HG03575 (cell line): ENCODE results near the gene FCSK.

Experiments used
- ATAC-seq: cut with Tn5 transposase; IDR thresholded peaks from one replicate; pipeline ENCODE4 v1.9.1; 2021; ENCODE audit not compliant: unreplicated experiment, insufficient number of reproducible peaks, low FRiP score; ENCODE audit errors: extremely low read depth

FCSK gene

GRCh38 chr16:70473446-70474319 is 19.3 kb downstream of the FCSK start:
- ATAC-seq: no peak

- ATAC-seq: no peak
Measured at GRCh38 chr16:70474320-70475053, 20.1 kb downstream of the FCSK start.

GRCh38 chr16:70475054-70475871 is 20.9 kb downstream of the FCSK start:
- ATAC-seq: no peak

- ATAC-seq: peak; percentile 83
Measured at GRCh38 chr16:70476272-70477020, 22.1 kb downstream of the FCSK start.

- ATAC-seq: no peak
Measured at GRCh38 chr16:70478169-70478568, 23.8 kb downstream of the FCSK start.

GRCh38 chr16:70478912-70479341 is 24.5 kb downstream of the FCSK start:
- ATAC-seq: no peak

GRCh38 chr16:70480127-70481105 is 26.0 kb downstream of the FCSK start:
- ATAC-seq: no peak

GRCh38 chr16:70481929-70482536 is 27.6 kb downstream of the FCSK start:
- ATAC-seq: no peak

GRCh38 chr16:70482624-70483023 is 28.2 kb downstream of the FCSK start:
- no peak for ATAC-seq

- no peak for ATAC-seq
Measured at GRCh38 chr16:70483426-70483825, 29.0 kb downstream of the FCSK start.

- ATAC-seq: no peak
Measured at GRCh38 chr16:70484867-70485266, 30.5 kb downstream of the FCSK start.

GRCh38 chr16:70490261-70490660 is 35.9 kb downstream of the FCSK start:
- no peak for ATAC-seq

GRCh38 chr16:70493802-70494201 is 39.4 kb downstream of the FCSK start:
- ATAC-seq: no peak

GRCh38 chr16:70494202-70494770 is 39.9 kb downstream of the FCSK start:
- ATAC-seq: no peak

GRCh38 chr16:70494777-70495176 is 40.4 kb downstream of the FCSK start:
- ATAC-seq: no peak

- no peak for ATAC-seq
Measured at GRCh38 chr16:70495425-70496182, 41.2 kb downstream of the FCSK start.
